ENCODE measurements around the gene TACC2.

TACC2 gene

GRCh38 chr10:122288262-122288661 is 299.3 kb downstream of the TACC2 start:
- ChIA-PET POLR2A (no interaction called here), CTCF (interaction anchor here (1.2 to 7.2 kb wide), 6 partner anchors 9 to 275 kb away, joined by 3 to 48 read pairs (median 12); no protein-coding TSS in a partner anchor)
- no peak overlapping the region for H3K4me3 ChIP-seq (ENCODE audit: low read depth, low read length)
- TF ChIP-seq CTCF (IDR thresholded peaks at IDR 0.05; ENCODE audit: insufficient read depth, low read length, missing control alignments): no peak
- no peak for DNase-seq (ENCODE audit: low read depth, low spot score)

- CTCF ChIA-PET: interaction anchor here (2.0 to 7.2 kb wide), 4 partner anchors 9 to 146 kb away, joined by 5 to 48 read pairs (median 28); no protein-coding TSS in a partner anchor
- H3K4me3 ChIP-seq (ENCODE audit: low read depth, low read length): no peak overlapping the region
- no peak for TF ChIP-seq CTCF (IDR thresholded peaks at IDR 0.05; ENCODE audit: insufficient read depth, low read length, missing control alignments)
- DNase-seq (ENCODE audit: low read depth, low spot score): no peak
- POLR2A ChIA-PET: no interaction called here
Observed at GRCh38 chr10:122288917-122289316, 300.0 kb downstream of the TACC2 start.

GRCh38 chr10:122290334-122290733 is 301.4 kb downstream of the TACC2 start:
- no peak for TF ChIP-seq CTCF (IDR thresholded peaks at IDR 0.05; ENCODE audit: insufficient read depth, low read length, missing control alignments)
- POLR2A ChIA-PET: no interaction called here
- no peak overlapping the region for H3K4me3 ChIP-seq (ENCODE audit: low read depth, low read length)
- DNase-seq (ENCODE audit: low read depth, low spot score): no peak
- CTCF ChIA-PET: interaction anchor here (1.0 to 7.2 kb wide), 4 partner anchors 11 to 148 kb away, joined by 3 to 48 read pairs (median 8); no protein-coding TSS in a partner anchor

- no peak for TF ChIP-seq CTCF (IDR thresholded peaks at IDR 0.05; ENCODE audit: insufficient read depth, low read length, missing control alignments)
- no peak for DNase-seq (ENCODE audit: low read depth, low spot score)
- ChIA-PET CTCF (interaction anchor here (1.1 to 7.2 kb wide), 4 partner anchors 11 to 149 kb away, joined by 3 to 48 read pairs (median 6); no protein-coding TSS in a partner anchor), POLR2A (no interaction called here)
- H3K4me3 ChIP-seq (ENCODE audit: low read depth, low read length): no peak overlapping the region
Observed at GRCh38 chr10:122290833-122291532, 302.0 kb downstream of the TACC2 start.

- H3K4me3 ChIP-seq (ENCODE audit: low read depth, low read length): no peak overlapping the region
- ChIA-PET POLR2A (no interaction called here), CTCF (interaction anchor here (1.1 to 8.6 kb wide), 5 partner anchors 12 to 274 kb away, joined by 3 to 146 read pairs (median 8); no protein-coding TSS in a partner anchor)
- no peak for DNase-seq (ENCODE audit: low read depth, low spot score)
- TF ChIP-seq CTCF (IDR thresholded peaks at IDR 0.05; ENCODE audit: insufficient read depth, low read length, missing control alignments): no peak
Observed at GRCh38 chr10:122291739-122292138, 302.8 kb downstream of the TACC2 start.

- CTCF ChIA-PET: interaction anchor here (1.1 to 8.6 kb wide), 6 partner anchors 12 to 274 kb away, joined by 3 to 146 read pairs (median 8); no protein-coding TSS in a partner anchor
- POLR2A ChIA-PET: no interaction called here
- no peak overlapping the region for H3K4me3 ChIP-seq (ENCODE audit: low read depth, low read length)
- no peak for TF ChIP-seq CTCF (IDR thresholded peaks at IDR 0.05; ENCODE audit: insufficient read depth, low read length, missing control alignments)
- no peak for DNase-seq (ENCODE audit: low read depth, low spot score)
Observed at GRCh38 chr10:122292376-122292775, 303.4 kb downstream of the TACC2 start.
